Cerebellar nuclear complex (tissue), 1 donor: Measurements from ENCODE around the gene DOK5.
"Not testable (repeated sequence)": the region's sequence is repeated elsewhere in the genome, so short reads cannot be mapped to it uniquely, and the experiment has no call there.

Experiments used
- DNase-seq, 2 experiments: peaks; one replicate each; lab custom pipeline; 2025; lab: John Stamatoyannopoulos, UW

DOK5 gene

GRCh38 chr20:54475334-54476168, at the start of gene DOK5:
Gene DOK5 (plus strand): TSS chr20:54475593. CDS start chr20:54475947, 354 bp downstream.
- DNase-seq = no peak

GRCh38 chr20:54429364-54429763, 46.0 kb upstream of the DOK5 start:
- no peak for DNase-seq

- DNase-seq = peak in 1 of 2 experiments; percentile 71
Measured at GRCh38 chr20:54431156-54431944, 44.0 kb upstream of the DOK5 start.

- DNase-seq = no peak
Measured at GRCh38 chr20:54432966-54433365, 42.4 kb upstream of the DOK5 start.

GRCh38 chr20:54433636-54434035, 41.8 kb upstream of the DOK5 start:
- peak; percentile 43 to 50 for DNase-seq

- no peak for DNase-seq
Measured at GRCh38 chr20:54434196-54434595, 41.2 kb upstream of the DOK5 start.

- no peak for DNase-seq
Measured at GRCh38 chr20:54435015-54435414, 40.4 kb upstream of the DOK5 start.

- not testable (repeated sequence) for DNase-seq
Measured at GRCh38 chr20:54436410-54436809, 39.0 kb upstream of the DOK5 start.

- DNase-seq = no peak
Measured at GRCh38 chr20:54438166-54438565, 37.2 kb upstream of the DOK5 start.

GRCh38 chr20:54450207-54450606, 25.2 kb upstream of the DOK5 start:
- DNase-seq = no peak

GRCh38 chr20:54451171-54451570, 24.2 kb upstream of the DOK5 start:
- DNase-seq = no peak

- DNase-seq = no peak
Measured at GRCh38 chr20:54452277-54452676, 23.1 kb upstream of the DOK5 start.

GRCh38 chr20:54454982-54455381, 20.4 kb upstream of the DOK5 start:
- no peak for DNase-seq

- DNase-seq = no peak
Measured at GRCh38 chr20:54456423-54456822, 19.0 kb upstream of the DOK5 start.

GRCh38 chr20:54456961-54457360, 18.4 kb upstream of the DOK5 start:
- DNase-seq = no peak

GRCh38 chr20:54458219-54458618, 17.2 kb upstream of the DOK5 start:
- no peak for DNase-seq

GRCh38 chr20:54459279-54459678, 16.1 kb upstream of the DOK5 start:
- no peak for DNase-seq

- no peak for DNase-seq
Measured at GRCh38 chr20:54464003-54464402, 11.4 kb upstream of the DOK5 start.

GRCh38 chr20:54466127-54466526, 9.3 kb upstream of the DOK5 start:
- DNase-seq = no peak

- no peak for DNase-seq
Measured at GRCh38 chr20:54467622-54468021, 7.8 kb upstream of the DOK5 start.

- DNase-seq = no peak
Measured at GRCh38 chr20:54468082-54468481, 7.3 kb upstream of the DOK5 start.

- no peak for DNase-seq
Measured at GRCh38 chr20:54469293-54469692, 6.1 kb upstream of the DOK5 start.

- DNase-seq = no peak
Measured at GRCh38 chr20:54469952-54470351, 5.4 kb upstream of the DOK5 start.
